HG03521 (cell line): Measurements from ENCODE around the gene TLE6.
"Not testable (repeated sequence)": the region's sequence is repeated elsewhere in the genome, so short reads cannot be mapped to it uniquely, and the experiment has no call there.

Experiments used
- ATAC-seq: cut with Tn5 transposase; IDR thresholded peaks from one replicate; pipeline ENCODE4 v1.9.1; 2021; ENCODE audit warnings: mild to moderate bottlenecking, moderate library complexity; ENCODE audit not compliant: unreplicated experiment

Gene TLE6

DNA sequence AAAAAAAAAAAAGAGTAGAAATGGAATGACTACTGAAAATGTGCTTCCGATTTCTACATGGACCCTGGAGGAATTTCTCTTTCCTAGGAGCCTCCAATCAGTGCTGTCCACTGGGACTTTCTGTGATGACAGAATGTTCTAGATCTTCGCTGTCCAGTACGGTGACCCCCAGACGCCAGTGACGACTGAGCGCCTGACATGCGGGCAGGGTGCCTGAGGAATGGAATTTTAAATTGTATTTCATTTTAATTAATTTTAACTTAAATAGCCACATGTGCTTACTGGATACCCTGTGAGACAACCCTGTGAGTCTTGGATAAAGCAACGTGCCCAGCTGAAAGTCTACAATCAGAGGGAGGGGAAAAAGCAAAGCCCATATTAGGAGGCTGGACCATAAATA, 4.1 kb upstream of the TLE6 start:
- ATAC-seq = no peak

DNA sequence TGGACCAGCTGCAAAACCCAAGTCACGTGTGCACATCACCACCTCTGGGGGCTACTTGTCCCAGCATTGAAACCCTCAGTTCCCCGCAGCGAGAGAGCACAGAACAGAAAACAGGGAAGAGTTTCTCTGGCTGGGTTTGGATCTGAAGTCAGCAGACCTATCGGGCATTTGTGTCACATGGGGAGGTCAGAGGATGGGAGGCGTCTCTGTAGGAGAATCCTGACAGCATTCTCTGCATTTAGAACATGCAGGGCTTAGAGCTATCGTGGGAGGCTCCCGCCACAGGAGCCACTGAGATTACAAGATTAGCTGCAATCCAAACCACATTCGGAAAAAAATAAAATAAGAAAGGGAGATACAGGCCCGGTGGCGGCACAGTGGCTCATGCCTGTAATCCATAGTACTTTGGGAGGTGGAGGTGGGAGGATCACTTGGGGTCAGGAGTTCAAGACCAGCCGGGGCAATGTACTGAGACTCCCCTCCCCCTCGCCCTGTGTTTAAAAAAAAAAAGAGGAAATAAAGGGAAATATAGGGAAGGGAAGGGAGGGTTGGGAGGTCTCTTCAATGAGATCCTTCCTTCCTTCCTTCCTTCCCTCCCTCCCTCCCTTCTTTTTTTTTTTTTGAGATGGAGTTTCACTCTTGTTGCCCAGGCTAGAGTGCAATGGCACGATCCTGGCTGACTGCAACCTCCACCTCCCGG, 2.9 kb upstream of the TLE6 start:
- no peak for ATAC-seq

DNA sequence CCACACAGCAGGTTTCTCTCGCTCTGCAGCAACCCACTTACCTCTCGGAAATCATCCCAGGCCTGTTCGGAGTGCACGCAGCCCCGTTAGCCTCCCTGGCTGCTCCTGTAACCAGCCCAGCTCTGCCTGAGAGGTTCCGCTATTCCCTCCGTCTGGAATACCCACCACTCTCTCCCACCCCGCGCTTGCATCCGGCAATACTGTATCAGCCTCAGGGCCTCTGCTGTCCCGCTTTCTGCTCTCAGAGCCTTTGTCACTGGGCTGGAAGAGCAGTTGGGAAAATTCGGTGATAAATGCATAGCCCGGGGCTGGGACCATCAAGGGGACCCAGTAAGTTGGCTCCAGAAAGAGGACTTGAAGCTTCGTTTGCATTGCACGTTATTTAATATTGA, 759 bp upstream of the TLE6 start:
- no peak for ATAC-seq

DNA sequence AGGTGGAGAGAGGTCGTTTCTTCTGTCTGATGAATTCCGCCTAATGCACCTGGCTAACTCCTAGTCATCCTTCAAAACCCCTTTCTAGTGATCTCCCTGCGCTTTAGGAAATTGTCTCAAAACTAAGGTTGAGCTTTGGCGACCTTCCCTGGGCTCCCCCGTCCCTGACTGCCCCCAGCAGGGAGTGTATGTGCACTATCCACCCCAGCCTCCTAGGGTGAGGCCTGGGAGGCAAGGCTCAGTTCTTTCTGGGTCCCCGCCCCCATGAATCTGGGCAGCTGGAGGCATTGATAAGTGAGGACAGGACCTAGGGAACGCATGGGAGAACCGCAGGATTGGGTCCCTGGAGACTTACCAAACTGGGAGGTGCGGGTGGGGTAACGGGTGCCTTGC, 378 bp downstream of the TLE6 start:
- no peak for ATAC-seq

DNA sequence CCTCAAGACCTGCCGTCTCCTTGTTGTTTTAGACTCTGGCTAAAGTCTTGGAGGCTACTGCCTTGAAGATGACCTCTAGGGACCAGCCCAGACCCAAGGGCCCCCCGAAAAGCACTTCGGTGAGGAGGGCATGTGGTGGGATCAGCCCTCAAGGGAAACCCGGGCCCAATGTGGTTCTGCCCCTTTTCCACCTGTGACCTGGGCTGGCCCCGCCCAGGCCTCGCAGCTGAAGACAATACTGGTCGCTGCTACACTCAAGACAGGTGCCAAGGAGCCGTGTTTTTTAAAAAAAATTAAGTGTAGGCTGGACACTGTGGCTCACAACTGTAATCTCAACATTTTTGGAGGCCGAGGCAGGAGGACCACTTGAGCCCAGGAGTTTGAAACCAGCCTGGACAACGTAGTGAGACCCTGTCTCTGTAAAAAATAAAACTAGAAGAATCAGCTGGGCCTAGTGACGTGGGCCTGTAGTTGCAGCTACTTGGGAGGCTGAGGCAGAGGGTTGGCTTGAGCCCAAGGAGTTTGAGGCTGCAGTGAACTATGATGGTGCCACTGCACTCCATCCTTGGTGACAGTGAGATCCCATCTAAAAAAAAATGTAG, 903 bp downstream of the TLE6 start:
- no peak for ATAC-seq

DNA sequence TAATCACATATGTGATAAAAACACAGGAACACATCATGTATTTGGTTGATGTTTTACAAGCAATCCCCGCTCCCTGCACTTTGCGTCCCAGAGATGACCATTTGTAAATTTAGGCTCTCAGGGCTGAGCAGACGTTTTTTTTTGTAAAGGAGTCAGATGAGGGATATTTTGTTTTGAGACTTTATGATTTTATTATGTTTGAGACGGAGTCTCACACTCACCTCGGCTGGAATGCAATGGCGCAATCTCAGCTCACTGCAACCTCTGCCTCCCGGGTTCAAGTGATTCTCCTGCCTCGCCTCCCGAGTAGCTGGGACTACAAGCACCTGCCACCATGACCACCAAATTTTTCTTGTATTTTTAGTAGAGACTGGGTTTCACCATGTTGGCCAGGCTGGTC, 1.4 kb downstream of the TLE6 start:
- no peak for ATAC-seq

DNA sequence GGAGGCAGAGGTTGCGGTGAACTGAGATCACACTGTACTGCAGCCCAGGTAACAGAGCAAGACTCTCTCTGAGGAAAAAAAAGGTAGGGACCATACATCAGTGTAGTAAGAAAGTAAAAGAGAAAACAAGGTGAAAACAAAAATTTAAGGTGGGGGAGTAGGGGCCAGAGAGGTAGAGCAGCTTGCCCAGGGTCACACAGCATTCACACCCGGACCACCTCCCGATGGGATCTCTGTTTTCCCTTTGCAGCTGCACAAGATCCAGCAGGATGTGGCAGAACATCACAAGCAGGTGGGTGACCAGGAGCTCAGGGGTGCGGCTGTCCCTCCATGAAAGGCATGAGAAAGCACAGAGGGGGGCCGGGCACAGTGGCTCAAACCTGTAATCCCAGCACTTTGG, 4.5 kb downstream of the TLE6 start:
- ATAC-seq = no peak

DNA sequence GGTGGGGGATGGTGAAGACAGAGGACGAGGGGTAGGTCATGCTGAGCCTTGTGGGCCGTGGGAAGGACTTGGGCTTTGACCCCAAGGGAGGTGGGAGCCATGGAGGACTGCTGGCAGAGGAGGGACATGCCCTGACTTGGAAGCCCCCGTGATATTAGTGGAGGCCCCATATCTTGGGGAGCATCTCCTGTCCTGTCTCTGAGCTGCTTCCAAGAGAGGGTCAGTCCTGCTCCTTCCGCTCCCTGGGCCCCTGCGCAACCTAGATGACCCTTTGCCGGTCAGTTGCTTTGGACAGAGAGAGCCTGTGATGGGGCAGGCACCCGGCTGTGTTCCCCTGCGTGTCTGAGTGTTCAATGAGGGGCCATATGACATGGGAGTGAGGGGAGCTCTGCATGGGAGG, 5.2 kb downstream of the TLE6 start:
- ATAC-seq = no peak

DNA sequence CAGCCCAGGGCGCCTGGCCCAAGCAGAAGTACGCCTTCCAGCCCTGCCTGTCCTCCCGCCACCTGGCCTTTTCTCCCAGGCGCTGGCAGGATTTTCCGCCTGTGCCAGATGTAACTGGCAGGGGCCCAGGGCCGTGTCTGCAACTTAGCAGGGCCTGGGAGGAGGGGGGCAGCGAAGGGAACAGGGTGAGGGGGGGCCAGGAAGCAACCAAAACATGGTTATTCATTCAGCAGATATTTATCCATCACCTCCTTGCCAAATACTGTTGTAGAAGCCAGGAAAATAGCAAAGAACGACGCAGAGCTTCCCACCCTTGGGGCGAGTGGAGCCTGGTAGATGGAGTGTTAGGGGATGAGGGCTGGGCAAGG, 5.6 kb downstream of the TLE6 start:
- ATAC-seq = no peak

DNA sequence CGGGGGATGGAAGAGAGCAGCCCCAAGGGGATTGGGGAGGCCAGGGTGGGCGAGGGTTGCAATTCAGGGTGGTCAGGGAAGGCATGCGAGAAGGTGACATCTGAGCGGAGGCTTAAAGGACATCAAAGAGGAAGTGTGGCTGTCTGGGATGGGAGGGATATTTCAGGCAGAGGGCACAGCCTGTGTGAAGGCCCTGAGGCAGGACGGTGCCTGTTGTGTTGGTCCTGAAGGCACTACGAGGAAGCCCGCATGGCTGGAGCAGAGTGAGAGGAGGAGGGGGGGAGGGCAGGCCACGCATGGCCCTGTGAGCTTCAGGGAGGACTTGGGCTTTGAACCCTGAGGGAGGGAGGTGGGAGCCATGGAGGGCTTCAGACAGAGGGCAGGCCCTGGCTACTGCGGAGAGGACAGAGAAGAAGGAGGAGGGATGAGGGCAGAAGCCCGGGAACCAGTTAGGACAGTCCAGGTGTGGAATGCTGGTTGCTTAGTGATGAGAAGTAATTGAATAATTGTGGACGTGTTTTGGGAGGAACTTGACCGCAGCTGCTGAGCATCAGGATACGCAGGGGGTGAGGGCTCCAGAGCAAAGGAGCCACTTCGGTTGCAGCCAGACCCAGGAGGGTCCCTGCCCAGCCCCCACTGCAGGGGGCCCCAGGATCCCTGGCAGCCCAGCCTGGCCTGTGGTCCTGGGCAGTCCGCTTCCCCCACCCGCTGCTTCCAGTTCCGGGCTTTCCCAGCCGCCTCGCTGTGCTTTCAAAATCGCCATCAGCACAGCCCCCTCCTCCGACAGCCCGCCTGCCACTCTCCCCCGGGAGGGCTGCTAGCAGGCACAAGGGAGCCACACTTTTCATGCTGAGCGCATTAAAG, 6.2 kb downstream of the TLE6 start:
- no peak for ATAC-seq

DNA sequence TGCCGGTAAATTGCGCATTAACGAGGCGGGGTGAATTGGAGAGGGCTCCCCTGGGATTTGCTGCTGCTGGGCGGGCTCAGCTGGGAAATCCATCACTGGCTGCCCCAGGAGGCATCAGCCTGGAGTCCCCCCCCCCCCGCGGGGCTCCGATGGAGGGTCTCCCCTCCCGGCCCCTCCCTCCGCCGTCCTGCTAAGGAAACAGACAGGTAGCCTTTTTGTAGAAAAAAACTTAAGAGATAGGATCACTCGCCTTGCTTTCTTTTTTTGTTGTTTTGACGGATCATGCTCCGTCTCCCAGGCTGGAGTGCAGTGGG, 6.8 kb downstream of the TLE6 start:
- no peak for ATAC-seq

DNA sequence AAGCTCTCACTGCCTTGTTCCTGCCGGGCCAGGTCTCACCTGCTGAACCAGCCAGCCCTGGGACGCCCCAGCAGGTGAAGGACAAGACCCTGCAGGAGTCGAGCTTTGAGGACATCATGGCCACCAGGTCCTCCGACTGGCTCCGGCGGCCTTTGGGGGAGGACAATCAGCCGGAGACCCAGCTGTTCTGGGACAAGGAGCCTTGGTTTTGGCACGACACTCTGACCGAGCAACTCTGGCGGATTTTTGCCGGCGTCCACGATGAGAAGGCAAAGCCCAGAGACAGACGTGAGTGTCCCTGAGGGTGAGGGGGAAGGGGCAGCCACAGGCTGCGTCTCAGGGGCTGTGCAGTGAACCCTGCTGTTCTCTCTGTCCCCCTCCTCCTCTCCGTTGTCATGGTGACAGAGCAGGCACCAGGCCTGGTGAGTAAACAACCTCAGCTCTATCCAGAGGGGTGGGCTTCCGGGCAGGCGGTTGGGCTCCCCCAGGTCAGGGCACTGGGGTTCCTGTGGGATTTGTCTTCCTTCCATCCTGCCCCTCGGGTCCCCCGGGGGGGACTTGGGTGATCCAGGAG, 9.7 kb downstream of the TLE6 start:
- ATAC-seq = no peak

DNA sequence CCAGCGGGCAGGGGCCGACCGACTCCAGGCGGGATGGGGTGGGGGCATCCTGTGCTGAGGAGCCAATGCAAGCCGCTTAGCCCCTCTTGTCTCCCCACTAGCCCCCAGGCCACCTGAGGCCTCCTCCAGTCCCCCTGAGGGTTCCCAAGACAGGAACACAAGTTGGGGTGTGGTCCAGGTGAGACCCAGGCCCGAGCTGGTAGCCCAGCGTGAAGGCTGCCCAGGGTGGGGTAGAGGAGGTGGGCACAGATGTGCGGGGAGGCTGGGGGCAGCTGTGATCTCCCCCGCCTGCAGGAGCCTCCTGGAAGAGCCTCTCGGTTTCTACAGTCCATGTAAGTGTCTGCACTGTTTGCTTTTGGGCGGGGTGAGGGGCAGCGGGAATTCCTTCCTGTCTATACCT, 10.4 kb downstream of the TLE6 start:
- ATAC-seq = no peak

DNA sequence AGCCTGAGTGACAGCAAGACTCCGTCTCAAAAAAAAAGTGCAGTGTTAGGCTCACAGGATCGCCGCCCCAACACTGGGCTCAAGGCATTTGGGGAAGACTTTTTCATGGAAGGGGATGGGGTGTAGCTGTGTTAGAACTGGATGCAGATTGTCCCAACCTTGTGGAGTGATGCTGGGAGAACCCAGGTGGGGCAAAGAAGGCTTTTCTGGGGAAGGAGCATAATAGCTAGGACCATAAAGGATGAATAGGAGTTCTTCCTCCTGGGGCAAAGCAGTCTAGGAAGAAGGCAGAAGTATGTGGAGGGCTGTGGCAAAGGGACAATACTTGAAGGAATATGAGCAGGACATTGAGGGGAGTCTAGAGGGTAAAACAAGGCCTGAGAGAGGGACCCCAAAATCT, 11.2 kb downstream of the TLE6 start:
- no peak for ATAC-seq

DNA sequence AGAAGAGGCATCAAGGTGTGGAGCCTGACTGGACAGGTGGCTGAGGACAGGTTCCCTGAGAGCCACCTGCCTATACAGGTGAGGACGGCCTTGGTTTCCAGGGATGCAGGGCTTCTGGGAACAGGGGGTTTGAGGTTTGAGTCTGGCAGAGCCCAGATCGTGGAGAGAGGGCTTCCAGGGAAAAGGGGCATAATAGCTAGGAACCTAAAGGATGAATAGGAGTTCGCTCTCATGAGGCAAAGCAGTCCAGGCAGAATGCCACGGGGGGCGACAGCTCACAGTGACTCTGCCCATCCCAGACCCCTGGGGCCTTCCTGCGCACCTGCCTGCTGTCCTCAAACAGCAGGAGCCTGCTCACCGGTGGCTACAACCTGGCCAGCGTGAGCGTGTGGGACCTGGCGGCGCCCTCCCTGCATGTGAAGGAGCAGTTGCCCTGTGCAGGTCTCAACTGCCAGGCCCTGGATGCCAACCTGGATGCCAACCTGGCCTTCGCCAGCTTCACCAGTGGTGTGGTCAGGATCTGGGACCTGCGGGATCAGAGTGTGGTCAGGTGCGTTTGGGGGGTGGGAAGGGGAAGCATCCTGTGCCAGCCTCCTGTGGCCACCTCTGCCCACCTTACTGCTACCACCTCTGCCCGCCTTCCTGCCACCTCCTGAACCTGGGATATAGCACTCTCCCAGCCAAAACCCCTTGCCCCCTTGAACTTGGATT, 12.0 kb downstream of the TLE6 start:
- ATAC-seq = no peak

DNA sequence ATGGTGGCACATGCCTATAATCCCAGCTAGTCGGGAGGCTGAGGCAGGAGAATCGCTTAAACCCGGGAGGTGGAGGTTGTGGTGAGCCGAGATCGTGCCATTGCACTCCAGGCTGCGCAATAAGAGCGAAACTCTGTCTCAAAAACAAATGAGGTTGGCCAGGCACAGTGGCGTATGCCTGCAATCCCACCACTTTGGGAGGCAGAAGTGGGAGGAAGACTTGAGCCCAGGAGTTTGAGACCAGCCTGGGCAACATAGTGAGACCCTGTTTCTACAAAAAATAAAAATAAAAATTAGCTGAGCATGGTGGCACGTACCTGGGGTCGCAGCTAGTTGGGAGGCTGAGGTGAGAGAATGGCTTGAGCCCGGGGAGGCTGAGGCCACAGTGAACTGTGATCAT, 15.0 kb downstream of the TLE6 start:
- ATAC-seq = not testable (repeated sequence)

DNA sequence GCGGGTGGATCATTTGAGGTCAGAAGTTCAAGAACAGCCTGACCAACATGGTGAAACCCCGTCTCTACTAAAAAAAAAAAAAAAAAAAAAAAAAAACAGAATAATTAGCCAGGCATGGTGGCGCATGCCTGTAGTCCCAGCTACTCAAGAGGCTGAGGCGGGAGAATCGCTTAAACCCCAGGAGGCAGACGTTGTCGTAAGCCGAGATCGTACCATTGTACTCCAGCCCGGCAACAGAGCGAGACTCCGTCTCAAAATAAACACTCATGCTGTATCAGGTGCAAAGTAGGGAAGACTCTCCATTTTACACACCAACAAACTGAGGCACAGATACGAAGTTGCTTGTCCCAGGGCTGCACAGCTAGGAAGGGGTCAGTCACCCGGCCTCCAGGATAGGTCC, 15.6 kb downstream of the TLE6 start:
- ATAC-seq = no peak

DNA sequence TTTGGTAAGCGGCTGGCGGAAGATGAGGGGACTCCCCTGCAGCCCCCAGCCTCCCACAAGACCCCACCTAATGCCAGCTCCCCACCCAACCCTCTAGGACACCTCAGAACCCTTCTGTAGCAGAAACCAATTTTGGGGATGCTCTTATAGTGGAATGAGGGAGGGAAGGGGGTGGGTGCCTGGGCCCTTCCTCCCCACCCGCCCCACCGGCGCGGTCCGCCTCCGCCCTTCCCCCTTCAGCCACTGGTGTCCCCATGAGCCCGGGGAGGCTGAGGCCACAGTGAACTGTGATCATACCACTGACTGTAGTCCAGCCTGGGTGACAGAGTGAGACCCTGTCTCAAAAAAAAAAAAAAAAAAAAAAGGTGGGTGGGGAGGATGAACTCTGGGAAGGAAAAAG, 16.2 kb downstream of the TLE6 start:
- ATAC-seq = no peak

DNA sequence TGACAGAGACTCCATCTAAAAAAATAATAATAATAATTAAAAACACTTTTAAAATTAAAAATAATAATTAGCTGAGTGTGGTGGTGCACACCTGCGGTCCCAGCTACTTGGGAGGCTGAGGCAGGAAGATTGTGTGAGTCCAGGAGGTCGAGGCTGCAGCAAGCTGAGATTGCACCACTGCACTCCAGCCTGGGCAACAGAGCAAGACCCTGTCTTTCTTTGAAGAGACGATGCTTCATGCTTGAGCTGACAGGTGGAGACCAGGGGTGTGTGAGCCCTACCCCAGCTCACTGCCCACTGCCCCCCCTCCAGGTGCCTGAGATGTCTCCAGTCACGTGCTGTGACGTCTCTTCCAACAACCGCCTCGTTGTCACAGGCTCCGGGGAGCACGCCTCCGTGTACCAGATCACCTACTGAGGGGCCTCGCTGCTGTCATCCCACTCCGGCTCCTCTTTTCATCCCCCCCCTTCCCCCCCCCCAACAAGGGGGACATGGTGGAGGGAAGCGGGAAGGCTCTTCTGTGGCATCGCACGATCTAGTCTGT, 17.3 kb downstream of the TLE6 start:
- ATAC-seq = no peak

DNA sequence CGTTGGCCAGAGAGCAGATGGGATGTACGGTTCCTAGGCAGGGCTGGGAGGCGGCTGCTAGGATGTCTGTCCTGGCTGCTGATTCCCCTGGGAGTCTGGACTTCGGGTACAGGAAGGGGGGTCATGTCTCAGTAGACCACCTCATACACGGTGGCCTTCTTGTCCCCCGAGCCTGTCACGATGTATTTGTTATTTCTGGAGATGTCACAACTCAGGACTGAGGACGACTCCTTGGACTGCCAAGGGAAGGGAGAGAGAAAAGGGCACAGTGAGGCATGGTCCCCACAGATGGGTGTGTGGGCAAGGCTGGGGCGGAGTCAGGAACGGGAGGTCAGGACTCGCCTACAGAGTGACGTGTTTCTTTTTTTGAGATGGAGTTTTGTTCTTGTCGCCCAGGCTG, 20.4 kb downstream of the TLE6 start:
- no peak for ATAC-seq

DNA sequence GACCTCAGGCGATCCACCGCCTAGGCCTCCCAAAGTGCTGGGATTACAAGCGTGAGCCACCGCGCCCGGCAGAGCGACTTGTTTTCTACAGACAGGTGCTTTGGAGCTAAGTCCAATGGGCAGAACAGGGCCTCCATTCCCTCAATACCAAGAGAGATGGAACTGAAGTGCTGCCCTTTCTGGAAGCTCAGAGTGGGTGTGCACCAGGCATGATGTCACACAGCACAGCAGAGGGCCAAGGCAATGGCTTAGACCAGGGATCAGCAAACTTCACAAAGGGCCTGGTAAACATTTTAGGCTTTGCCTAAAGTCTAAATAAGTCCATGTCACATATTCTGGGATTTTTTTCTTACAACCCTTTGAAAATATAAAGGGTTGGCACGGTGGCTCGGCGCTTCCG, 21.3 kb downstream of the TLE6 start:
- ATAC-seq = no peak
